ENCODE results near the gene CX3CL1. TPM values are rescaled to one million over a fixed set of nuclear protein-coding genes. Genes with fewer than 3 reads are reported as not detected.

Gene CX3CL1
- polyA plus RNA-seq, 12 donors: 2.8 to 10.4 (median 4.3) TPM; not detected in 1

- DNase-seq: no peak
These were observed 32.8 kb downstream of the CX3CL1 start for GRCh38 chr16:57405097-57405496.

- DNase-seq: no peak
These were observed 34.6 kb downstream of the CX3CL1 start for GRCh38 chr16:57406881-57407280.

- DNase-seq: no peak
These were observed 35.4 kb downstream of the CX3CL1 start for GRCh38 chr16:57407521-57408353.

- DNase-seq: no peak
These were observed 36.8 kb downstream of the CX3CL1 start for GRCh38 chr16:57409065-57409464.

GRCh38 chr16:57409870-57410587 lies 37.7 kb downstream of the CX3CL1 start:
- no peak for DNase-seq

- no peak for DNase-seq
These were observed 39.2 kb downstream of the CX3CL1 start for GRCh38 chr16:57411362-57411976.

- no peak for DNase-seq
These were observed 40.3 kb downstream of the CX3CL1 start for GRCh38 chr16:57412584-57412983.

GRCh38 chr16:57413301-57413730 lies 41.0 kb downstream of the CX3CL1 start:
- no peak for DNase-seq

- no peak for DNase-seq
These were observed 41.4 kb downstream of the CX3CL1 start for GRCh38 chr16:57413733-57414132.

GRCh38 chr16:57416084-57416483 lies 43.8 kb downstream of the CX3CL1 start:
- no peak for DNase-seq

GRCh38 chr16:57419506-57419905 lies 47.2 kb downstream of the CX3CL1 start:
- DNase-seq: no peak

GRCh38 chr16:57422026-57422944 lies 50.0 kb downstream of the CX3CL1 start:
- peak; percentile 73 for DNase-seq

- DNase-seq: no peak
These were observed 50.9 kb downstream of the CX3CL1 start for GRCh38 chr16:57423152-57423551.

GRCh38 chr16:57424583-57424982 lies 52.3 kb downstream of the CX3CL1 start:
- DNase-seq: no peak

GRCh38 chr16:57426356-57426755 lies 54.1 kb downstream of the CX3CL1 start:
- DNase-seq: no peak

- no peak for DNase-seq
These were observed 55.0 kb downstream of the CX3CL1 start for GRCh38 chr16:57427307-57427706.

GRCh38 chr16:57427824-57428223 lies 55.5 kb downstream of the CX3CL1 start:
- no peak for DNase-seq

GRCh38 chr16:57430955-57431354 lies 58.7 kb downstream of the CX3CL1 start:
- no peak for DNase-seq

- DNase-seq: no peak
These were observed 60.2 kb downstream of the CX3CL1 start for GRCh38 chr16:57432505-57432904.

- no peak for DNase-seq
These were observed 60.7 kb downstream of the CX3CL1 start for GRCh38 chr16:57432989-57433388.

GRCh38 chr16:57434003-57434402 lies 61.7 kb downstream of the CX3CL1 start:
- DNase-seq: no peak
